SK-N-MC (cell line): ENCODE measurements around the gene CST8.

Experiments used
- DNase-seq: peaks from one replicate; pipeline ENCODE4 v3.0.0-alpha.2; 2011; ENCODE audit warnings: low read depth, low spot score
- H3K27ac ChIP-seq: fragments of 200-600 bp; sonication (generic); 2 replicates; pipeline ENCODE4 v1.5.1; 2016; ENCODE audit warnings: mixed run types
- H3K36me3 ChIP-seq: fragments of 200-600 bp; sonication (generic); 2 replicates; pipeline ENCODE4 v1.6.1; 2017; ENCODE audit warnings: antibody characterized with exemption, low read length, mixed read lengths; ENCODE audit not compliant: insufficient read depth
- H3K4me3 ChIP-seq: fragments of 200-600 bp; sonication (generic); 2 replicates; pipeline ENCODE4 v1.5.1; 2016
- H3K9ac ChIP-seq: fragments of 200-600 bp; sonication (generic); 2 replicates; pipeline ENCODE4 v1.8.0; 2017; ENCODE audit warnings: mixed run types, mixed read lengths; ENCODE audit not compliant: insufficient read length
- H3K9me3 ChIP-seq: fragments of 200-600 bp; sonication (generic); 2 replicates; pipeline ENCODE4 v1.6.1; 2017; ENCODE audit warnings: low read depth, mild to moderate bottlenecking, antibody characterized with exemption, low read length, moderate library complexity, mixed read lengths
- EZH2 ChIP-seq: fragments of 200-600 bp; sonication (generic); IDR thresholded peaks from one replicate; pipeline ENCODE4 v1.6.1; 2017; ENCODE audit warnings: antibody characterized with exemption
- FOXP2 ChIP-seq: optimal IDR thresholded peaks from 2 replicates; pipeline ENCODE3; 2011; ENCODE audit warnings: mild to moderate bottlenecking, moderate library complexity; ENCODE audit not compliant: insufficient read depth; ENCODE audit errors: extremely low read length, control extremely low read depth
- POLR2AphosphoS5 ChIP-seq: IDR thresholded peaks from 2 replicates; pipeline ENCODE4 v1.6.1; 2012; ENCODE audit warnings: mild to moderate bottlenecking, low read depth, low read length, borderline replicate concordance

CST8 gene

GRCh38 chr20:23475395-23475794 is 15.5 kb upstream of the CST8 start:
- TF ChIP-seq POLR2AphosphoS5 (no peak), FOXP2 (no peak), EZH2 (no peak)
- no peak for DNase-seq
- no peaks in the 10 kb centered on the region for H3K9me3 ChIP-seq

GRCh38 chr20:23476015-23476754 is 14.7 kb upstream of the CST8 start:
- TF ChIP-seq POLR2AphosphoS5, result no peak
- TF ChIP-seq FOXP2, result no peak
- TF ChIP-seq EZH2, result no peak
- Histone ChIP-seq H3K36me3 (no peaks in the 10 kb centered on the region), H3K9ac (no peak overlapping the region), H3K9me3 (no peaks in the 10 kb centered on the region), H3K27ac (no peak overlapping the region), H3K4me3 (no peak overlapping the region)
- DNase-seq, result no peak

More at GRCh38 chr20:23475395-23475794, 15.5 kb upstream of the CST8 start:
- H3K9ac ChIP-seq, result no peak overlapping the region
- H3K27ac ChIP-seq, result no peak overlapping the region
- no peaks in the 10 kb centered on the region for H3K36me3 ChIP-seq
- no peak overlapping the region for H3K4me3 ChIP-seq

- H3K36me3 ChIP-seq, result no peaks in the 10 kb centered on the region
- no peak for DNase-seq
- H3K9me3 ChIP-seq, result no peaks in the 10 kb centered on the region
- H3K9ac ChIP-seq, result no peak overlapping the region
- H3K4me3 ChIP-seq, result no peak overlapping the region
- no peak overlapping the region for H3K27ac ChIP-seq
- no peak for TF ChIP-seq EZH2
- TF ChIP-seq FOXP2, result no peak
- no peak for TF ChIP-seq POLR2AphosphoS5
Measured at GRCh38 chr20:23477223-23477622, 13.7 kb upstream of the CST8 start.

GRCh38 chr20:23479043-23479442 is 11.9 kb upstream of the CST8 start:
- TF ChIP-seq FOXP2 (no peak), POLR2AphosphoS5 (no peak), EZH2 (no peak)
- no peaks in the 10 kb centered on the region for H3K36me3 ChIP-seq
- DNase-seq, result no peak
- no peak overlapping the region for H3K27ac ChIP-seq
- no peaks in the 10 kb centered on the region for H3K9me3 ChIP-seq
- H3K9ac ChIP-seq, result no peak overlapping the region
- H3K4me3 ChIP-seq, result no peak overlapping the region

- Histone ChIP-seq H3K9ac (no peak overlapping the region), H3K9me3 (no peaks in the 10 kb centered on the region), H3K4me3 (no peak overlapping the region), H3K36me3 (no peaks in the 10 kb centered on the region), H3K27ac (no peak overlapping the region)
- DNase-seq, result no peak
- TF ChIP-seq EZH2 (no peak), FOXP2 (no peak), POLR2AphosphoS5 (no peak)
Measured at GRCh38 chr20:23482138-23482537, 8.8 kb upstream of the CST8 start.

- no peaks in the 10 kb centered on the region for H3K9me3 ChIP-seq
- TF ChIP-seq FOXP2, result no peak
- no peak for TF ChIP-seq EZH2
- no peak for TF ChIP-seq POLR2AphosphoS5
- H3K36me3 ChIP-seq, result no peaks in the 10 kb centered on the region
- no peak for DNase-seq
- no peak overlapping the region for H3K9ac ChIP-seq
- no peak overlapping the region for H3K27ac ChIP-seq
- H3K4me3 ChIP-seq, result no peak overlapping the region
Measured at GRCh38 chr20:23484081-23484480, 6.8 kb upstream of the CST8 start.

GRCh38 chr20:23488470-23488869 is 2.4 kb upstream of the CST8 start:
- TF ChIP-seq FOXP2, result no peak
- no peak for TF ChIP-seq EZH2
- TF ChIP-seq POLR2AphosphoS5, result no peak
- Histone ChIP-seq H3K9me3 (no peaks in the 10 kb centered on the region), H3K27ac (no peak overlapping the region), H3K9ac (no peak overlapping the region), H3K36me3 (no peaks in the 10 kb centered on the region), H3K4me3 (no peak overlapping the region)
- no peak for DNase-seq

GRCh38 chr20:23488996-23489395 is 1.9 kb upstream of the CST8 start:
- Histone ChIP-seq H3K36me3 (no peaks in the 10 kb centered on the region), H3K4me3 (no peak overlapping the region), H3K9ac (no peak overlapping the region), H3K27ac (no peak overlapping the region), H3K9me3 (no peaks in the 10 kb centered on the region)
- TF ChIP-seq EZH2 (no peak), FOXP2 (no peak), POLR2AphosphoS5 (no peak)
- DNase-seq, result no peak

- no peaks in the 10 kb centered on the region for H3K36me3 ChIP-seq
- no peak overlapping the region for H3K27ac ChIP-seq
- H3K4me3 ChIP-seq, result no peak overlapping the region
- H3K9ac ChIP-seq, result no peak overlapping the region
- no peaks in the 10 kb centered on the region for H3K9me3 ChIP-seq
- no peak for DNase-seq
- no peak for TF ChIP-seq EZH2
Measured at GRCh38 chr20:23492292-23492691, 1.4 kb downstream of the CST8 start.
